NCI-H1930 (cell line): ENCODE measurements around the gene SLC35B2.

ENCODE experiments used
- DNase-seq, 2 experiments: peaks; one replicate each; lab custom pipeline; 2025; lab: John Stamatoyannopoulos, UW

SLC35B2 gene

GRCh38 chr6:44222486-44223318, 34.6 kb downstream of the SLC35B2 start:
- no peak for DNase-seq

- no peak for DNase-seq
Observed at GRCh38 chr6:44221961-44222335, 35.4 kb downstream of the SLC35B2 start.

GRCh38 chr6:44221291-44221960, 35.9 kb downstream of the SLC35B2 start:
- peak; percentile 22 to 47 for DNase-seq

- DNase-seq = no peak
Observed at GRCh38 chr6:44220913-44221290, 36.4 kb downstream of the SLC35B2 start.

GRCh38 chr6:44219815-44220784, 37.2 kb downstream of the SLC35B2 start:
- no peak for DNase-seq

- DNase-seq = peak; percentile 65 to 76
Observed at GRCh38 chr6:44219053-44219814, 38.1 kb downstream of the SLC35B2 start.

- no peak for DNase-seq
Observed at GRCh38 chr6:44217332-44218143, 39.8 kb downstream of the SLC35B2 start.

GRCh38 chr6:44216677-44217331, 40.5 kb downstream of the SLC35B2 start, which contains the start of gene MYMX:
MYMX (plus strand) TSS chr6:44216926; CDS start chr6:44217472, 546 bp downstream.
- DNase-seq = no peak

GRCh38 chr6:44214307-44214706, 43.0 kb downstream of the SLC35B2 start:
- DNase-seq = no peak

- no peak for DNase-seq
Observed at GRCh38 chr6:44211284-44211683, 46.0 kb downstream of the SLC35B2 start.

GRCh38 chr6:44207966-44208365, 49.4 kb downstream of the SLC35B2 start:
- no peak for DNase-seq
